GM19238 (cell line): ENCODE data around the gene AP1B1.
A peak's percentile ranks its signal among the peaks of the same experiment; 100 is the strongest.
"Not testable (repeated sequence)": the region's sequence is repeated elsewhere in the genome, so short reads cannot be mapped to it uniquely, and the experiment has no call there.

Experiments used
- DNase-seq: peaks from one replicate; pipeline ENCODE4 v3.0.0; 2011; ENCODE audit warnings: low spot score; ENCODE audit not compliant: insufficient read length

Gene AP1B1

DNA sequence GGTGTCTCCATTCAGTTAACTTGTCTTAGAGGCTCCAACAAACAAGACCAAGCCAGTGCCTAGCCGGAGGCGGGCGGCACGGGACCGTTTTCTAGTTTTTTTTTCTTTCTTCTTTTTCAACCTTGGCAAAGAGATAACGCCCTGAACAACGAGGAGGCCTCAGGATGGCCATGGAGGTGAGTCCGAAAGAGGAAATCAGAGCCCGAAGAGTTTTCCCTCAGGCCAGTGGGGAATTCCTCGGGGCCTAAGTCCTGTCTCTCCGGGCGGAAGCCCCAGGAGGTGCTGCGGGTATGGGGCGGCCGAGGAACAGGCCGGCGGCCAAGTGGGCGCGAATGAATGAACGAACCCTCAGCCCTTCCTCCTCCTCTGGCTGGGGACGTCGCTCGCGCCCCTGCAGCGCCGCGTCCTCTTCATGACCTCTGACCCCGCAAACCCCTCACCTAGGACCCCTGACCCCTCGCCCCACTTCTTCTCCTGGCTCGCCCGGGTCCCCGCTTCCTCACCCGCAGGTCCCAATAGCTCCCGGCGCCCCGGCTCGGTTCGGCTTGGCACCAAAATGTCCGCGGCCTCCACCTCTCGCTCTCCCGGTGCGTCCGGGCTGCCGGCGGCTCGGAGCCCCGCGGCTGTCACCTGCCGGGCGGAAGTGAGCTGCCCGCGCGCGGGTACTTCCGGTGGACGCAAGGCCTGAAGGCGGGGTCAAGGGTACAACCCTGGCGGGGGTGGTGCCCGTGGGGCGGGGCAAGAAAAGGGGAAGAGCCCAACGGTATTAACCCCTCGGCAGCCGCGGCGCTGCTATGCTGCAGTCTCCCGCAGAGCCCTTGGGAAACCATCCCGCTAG is at the start of gene AP1B1:
Gene AP1B1 (minus strand): TSS at position 650 of the 838 bp plus-strand sequence. CDS start 21,327 bp downstream, outside the sequence.
- DNase-seq = peak; percentile 93

DNA sequence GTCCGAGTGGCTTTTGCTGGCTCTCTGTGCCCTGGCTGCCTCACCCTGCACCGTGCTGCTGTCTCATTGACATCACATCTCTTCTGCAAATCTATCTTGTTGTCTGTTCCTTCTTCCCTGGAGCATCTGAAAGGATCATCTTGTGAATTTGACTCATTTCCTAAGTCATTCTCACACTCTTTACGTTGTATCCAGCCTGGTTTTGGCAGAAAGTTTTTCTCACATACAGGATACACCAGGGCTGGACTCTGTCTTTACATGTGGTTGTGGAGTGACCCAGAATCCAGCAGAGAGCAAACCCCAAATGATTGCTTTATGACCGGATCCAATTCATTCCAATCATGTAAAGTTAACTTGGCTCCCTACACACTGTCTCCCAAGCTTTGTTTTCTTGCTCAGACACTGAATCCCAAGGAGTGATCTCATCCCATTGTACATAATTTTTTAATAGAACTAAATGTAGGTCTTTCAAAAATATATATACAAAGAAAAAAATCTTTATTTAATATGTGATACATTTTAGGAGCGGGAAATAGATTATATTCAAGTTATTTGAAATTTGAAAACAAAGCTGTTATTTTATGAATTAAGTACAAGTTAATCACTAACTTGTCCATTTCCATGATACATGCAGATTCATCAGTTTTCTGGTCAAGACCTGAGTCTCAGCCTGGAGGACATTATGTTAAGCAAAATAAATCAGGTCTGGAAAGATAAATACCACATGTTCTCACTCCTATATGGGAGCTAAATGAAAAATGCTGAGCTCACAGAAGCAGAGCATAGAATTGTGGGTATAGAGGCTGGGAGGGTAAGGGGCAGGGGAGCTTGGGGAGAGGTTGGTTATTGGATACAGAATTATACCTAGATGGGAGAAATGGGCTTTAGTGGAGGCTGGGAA is 47.1 kb upstream of the AP1B1 start:
- no peak for DNase-seq

DNA sequence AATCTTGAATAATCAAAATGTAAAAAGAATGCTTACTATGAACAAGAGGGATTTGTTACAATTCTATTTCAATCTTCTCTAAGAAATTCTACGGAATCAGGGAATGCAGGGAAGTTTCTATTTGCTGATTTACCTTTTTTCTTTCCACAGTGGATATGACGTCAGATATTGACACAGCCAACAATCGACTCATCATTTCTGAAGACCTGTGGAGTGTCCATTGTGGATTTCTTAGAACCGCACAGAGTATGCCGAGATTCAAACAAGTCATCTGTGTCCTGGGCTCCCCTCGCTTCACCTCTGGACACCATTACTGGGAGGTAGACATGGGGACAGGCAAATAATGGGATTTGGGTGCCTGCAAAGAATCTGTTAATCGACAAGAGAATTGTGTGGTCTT is 45.9 kb upstream of the AP1B1 start:
- no peak for DNase-seq

DNA sequence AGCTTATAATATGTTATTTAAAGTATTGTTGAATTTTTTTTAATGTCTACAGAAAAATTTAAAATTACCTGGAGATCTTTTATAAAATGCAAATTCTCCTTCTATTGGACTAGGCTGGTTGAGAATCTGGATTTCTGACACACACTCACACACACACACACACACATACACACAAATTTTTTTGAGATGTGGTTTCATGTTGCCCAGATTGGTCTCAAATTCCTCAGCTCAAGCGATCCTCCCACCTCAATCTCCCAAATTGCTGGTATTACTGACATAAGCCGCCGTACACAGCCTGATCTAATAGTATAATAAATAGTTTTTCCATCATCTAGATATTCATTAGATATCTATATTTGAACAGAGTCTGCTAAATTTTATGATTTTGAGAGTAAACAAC is 45.5 kb upstream of the AP1B1 start:
- no peak for DNase-seq

DNA sequence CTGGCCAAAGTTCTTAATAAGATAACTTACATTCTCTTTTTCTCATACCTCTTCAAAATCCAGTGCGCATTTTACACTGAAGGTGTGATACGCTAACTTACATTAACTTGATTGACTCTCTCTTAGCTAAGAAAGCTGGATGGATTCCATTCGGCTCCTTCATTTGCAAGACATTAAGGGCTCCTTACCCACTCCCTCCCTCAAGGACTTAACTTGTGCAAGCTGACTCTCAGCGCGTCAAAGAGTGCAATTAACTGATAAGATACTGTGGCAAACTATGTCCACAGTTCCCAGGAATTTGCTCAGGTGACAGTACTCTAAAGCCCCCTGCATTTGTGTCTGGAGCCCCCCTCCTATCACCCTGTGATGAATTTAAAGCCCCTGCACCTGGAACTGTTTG is 43.6 kb upstream of the AP1B1 start:
- no peak for DNase-seq

DNA sequence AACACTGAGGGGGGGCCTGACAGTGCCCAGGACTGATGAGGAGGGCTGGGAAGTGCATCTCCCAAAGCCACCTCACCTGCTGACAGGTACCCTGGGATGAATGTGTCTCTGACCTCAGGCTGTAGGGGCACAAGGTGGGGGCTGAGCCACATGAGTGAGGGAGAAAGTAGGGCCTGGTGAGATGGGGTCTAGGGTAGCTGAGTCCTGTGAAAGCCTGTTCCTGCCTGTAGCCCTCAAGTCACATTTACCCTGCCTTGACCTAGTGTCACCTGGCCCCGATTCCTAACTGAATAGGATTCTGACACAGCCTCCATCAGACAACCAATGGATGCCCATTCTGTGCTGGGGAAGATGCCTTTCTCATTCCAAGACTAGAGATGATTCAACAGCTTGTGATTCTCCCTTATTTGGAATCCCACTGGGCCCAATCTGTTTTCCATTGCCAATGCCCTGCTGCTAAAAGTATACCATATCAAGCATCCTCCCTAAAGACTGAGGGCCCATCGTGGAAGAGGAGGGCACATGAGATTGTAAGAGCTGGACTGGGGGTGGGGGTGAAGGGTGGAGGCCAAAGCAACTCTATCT is 38.9 kb upstream of the AP1B1 start:
- no peak for DNase-seq

DNA sequence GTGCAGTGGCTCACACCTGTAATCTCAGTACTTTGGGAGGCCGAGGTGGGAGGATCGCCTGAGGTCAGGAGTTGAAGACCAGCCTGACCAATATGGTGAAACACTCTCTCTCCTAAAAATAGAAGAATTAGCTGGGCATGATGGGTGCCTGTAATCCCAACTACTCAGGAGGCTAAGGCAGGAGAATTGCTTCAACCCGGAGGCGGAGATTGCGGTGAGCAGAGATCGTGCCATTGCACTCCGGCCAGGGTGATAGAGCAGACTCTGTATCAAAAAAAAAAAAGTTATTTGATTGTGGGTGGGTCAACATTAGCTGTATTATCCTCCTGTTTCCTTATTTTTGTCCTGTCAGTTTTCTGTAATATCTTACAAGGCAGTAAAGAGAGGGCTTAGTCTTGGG is 38.1 kb upstream of the AP1B1 start:
- no peak for DNase-seq

DNA sequence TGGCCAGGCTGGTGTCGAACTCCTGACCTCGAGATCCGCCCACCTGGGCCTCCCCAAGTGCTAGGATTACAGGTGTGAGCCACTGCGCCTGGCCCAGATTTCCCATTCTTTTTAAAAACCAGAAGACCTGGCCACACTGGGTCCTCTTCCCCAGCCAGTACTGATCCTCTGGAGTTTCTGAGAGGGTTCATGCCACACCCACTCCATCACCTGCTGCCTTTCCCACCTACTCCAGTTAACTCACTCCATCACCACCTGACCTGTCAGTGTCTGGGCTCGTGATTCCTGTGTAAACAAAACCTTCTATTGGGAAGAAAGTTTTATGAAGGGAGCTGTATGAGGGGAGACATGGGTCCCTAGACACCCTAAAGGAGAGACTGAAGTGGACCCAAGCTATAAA is 30.3 kb upstream of the AP1B1 start:
- DNase-seq = not testable (repeated sequence)

DNA sequence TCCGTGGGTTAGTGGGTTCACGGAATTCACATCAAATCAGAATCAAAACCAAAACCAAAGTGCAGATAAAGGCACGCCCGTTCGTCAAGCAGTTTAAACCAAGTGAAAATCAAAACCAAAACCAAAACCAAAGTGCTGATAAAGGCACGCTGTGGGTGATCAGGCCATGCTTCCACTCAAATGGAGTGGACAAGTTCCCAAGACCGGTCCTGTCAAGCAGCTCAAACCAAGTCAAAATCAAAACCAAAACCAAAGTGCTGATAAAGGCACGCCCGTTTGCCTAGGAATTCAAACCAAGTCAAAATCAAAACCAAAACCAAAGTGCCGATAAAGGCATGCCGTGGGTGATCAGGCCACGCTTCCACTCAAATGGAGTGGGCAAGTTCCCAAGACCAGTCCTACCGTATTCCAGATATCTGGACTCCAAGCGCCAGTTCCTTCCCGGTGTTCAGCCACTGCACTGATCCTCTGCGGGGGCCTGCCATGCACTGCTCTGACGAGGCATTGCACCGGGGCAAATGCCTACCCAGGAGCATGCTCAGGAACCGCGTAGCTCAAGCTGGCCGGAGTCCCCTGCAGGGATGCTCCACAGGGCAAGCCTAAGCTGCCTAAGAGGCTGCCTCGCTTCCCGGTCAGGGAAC is 26.7 kb upstream of the AP1B1 start:
- not testable (repeated sequence) for DNase-seq

DNA sequence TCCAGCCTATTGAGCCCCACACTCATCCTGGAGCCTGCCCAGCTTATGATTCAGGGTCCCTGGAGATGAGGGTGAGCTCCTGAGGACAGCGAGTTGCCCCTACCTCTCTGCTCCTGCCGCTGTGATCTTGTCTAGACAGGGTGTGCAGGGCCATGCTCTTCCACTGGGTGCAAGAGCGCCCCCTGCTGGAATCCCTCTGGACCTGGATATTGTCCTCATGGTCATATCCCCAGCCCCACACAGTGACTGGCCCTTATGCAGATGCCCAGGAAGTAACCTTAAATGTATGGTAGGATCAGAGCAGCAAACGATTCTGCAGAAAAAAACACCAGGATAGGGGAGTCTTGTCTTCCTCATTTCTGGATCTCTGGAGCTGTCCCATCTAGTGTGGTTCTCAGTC is 24.4 kb upstream of the AP1B1 start:
- DNase-seq = not testable (repeated sequence)

DNA sequence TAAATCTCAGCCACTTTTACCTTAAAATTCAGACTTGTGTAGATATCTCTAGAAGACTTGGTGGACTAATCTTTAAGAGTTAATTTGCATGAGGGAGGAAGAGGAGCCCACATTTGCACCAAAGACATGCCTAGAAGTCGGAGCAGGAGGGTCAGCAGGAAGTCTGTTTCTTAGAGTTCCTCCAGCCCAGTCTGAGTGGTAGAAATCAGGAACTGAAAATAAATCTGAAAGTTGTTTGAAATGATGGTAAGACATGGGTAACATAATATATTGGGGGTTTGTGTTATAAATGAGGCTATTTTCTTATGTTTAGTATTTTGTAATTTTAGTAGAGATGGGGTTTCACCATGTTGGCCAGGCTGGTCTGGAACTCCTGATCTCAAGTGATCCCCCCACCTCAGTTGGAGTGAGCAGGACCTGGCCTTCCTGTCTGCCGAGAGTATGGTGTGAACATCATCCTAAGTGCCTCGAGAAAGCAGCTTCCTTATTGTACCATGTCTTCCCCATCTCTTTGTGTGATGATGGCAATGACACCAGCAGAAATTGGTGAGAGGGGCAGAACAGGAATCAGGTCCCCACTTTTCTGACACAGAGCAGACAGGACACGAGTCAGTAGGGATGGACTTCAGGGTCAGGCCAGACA is 23.3 kb upstream of the AP1B1 start:
- not testable (repeated sequence) for DNase-seq

DNA sequence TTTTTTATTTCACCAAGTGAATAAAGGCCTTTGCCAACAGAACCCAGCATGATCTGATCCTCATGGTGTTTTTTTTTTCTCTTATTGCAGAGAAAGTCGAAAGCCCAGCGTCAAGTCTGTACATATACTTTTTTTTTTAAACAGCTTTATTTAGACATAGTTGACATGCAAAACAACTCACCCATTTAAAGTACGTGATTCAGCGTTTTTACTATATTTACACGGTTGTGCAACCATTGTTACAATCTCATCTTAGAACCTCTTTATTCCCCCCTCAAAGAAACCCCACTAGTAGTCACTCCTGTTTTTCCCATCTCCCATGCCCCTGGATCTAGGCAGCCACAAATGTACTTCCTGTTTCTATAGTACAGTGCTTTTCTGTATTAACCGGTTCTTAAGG is 20.6 kb upstream of the AP1B1 start:
- no peak for DNase-seq

DNA sequence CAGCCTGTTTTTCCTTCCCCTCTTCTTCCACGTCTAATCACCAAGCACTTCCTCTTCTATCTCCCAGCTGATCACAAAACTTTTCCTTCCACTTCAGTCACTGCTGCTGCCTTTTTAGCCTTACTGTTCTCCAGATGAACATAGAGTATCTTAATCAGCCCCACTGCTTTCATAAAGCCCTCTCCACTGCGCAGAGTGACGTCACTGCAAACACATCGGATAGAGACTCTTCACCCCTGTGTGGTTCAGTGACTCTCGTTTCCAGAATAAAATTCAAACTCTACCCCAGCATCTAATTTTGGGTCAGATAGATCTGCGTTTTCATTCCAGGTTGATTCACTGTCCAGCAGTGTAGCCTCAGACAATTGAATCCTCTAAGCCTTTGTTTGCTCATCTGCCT is 13.2 kb upstream of the AP1B1 start:
- not testable (repeated sequence) for DNase-seq

DNA sequence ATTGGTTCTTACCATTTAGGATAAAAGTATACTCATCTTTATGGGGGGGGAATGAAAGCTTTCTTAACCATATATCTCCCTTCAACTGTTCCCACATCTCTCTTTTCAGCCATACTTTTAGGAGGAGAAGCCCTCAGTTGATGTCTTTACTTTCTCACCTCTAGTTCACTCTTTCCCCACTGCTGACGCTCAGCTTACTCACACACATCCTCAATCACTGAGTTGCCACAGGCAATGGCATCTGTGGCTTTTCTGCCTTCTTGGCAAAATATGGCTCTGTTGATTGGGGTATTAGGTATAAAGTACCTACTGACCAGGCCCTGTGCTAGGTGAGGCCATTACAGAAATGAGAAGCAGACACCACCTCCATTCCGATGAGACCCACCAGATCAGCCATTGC is 12.2 kb upstream of the AP1B1 start:
- DNase-seq = no peak

DNA sequence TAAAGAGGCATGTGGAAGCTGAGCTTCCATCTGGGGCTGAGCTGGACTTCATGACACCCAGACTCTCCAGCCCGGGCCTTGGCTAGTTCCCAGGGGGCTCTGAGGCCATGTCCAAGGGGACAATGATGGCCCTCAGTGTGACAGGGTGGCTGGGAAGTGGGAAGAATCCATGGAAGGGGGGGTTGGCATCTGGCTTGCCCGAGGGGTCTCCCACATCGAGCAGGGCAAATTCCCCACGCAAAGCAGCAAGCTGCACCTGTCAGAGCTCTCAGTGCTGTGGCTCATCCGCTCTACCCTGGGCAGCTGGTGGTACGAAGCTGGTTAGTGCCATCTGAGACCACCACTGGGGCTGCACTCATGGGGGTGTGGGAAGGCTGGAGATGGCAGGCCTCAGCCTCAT is 9.4 kb upstream of the AP1B1 start:
- DNase-seq = no peak

DNA sequence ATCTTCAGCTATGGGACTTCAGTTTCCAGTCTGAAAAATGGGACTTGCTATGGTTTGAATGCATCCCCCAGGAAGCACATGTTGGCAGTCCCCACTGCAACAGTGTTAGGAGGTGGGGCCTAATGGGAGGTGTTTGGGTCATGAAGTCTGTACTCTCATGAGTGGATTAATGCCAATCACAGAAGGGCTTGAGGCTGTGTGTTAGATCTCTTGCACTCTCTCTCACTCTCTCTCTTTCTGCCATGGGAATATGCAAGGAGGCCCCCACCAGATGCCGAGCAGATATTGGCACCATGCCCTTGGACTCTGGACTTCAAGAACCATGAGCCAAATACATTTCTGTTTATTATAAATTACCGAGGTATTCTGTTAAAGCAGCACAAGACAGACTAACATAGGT is 7.8 kb upstream of the AP1B1 start:
- DNase-seq = no peak

DNA sequence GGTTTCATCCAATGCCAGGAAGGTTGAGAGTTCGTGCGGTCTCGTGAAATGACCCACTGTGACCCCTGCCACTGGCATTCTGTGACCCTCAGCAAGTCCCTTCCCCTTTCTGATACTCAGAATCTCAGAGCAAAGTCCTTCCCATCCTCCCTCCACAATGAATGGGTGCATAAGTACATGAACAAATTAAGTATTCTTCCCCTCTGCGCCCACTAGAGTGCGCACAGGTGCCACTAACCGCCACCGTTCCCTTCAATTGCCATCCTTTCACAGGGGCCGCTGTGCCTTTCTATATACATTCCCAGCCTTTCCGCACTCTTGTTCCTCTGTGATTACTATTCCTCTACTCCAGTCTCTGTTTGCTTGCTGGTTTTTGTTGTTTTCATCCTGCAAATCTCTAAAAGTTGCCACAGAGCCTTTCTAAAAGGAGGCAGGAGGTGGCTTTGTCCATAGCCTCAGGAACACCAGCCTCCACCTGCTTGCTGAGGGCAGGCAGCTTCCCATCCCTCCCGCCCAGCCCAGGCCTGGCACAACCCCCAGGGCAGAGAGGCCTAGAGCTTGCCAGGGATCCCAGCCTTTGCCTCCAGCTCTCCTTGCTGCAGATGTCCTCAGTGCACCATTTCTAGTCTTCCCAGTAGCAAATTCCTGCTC is 6.7 kb upstream of the AP1B1 start:
- DNase-seq = peak; percentile 37

DNA sequence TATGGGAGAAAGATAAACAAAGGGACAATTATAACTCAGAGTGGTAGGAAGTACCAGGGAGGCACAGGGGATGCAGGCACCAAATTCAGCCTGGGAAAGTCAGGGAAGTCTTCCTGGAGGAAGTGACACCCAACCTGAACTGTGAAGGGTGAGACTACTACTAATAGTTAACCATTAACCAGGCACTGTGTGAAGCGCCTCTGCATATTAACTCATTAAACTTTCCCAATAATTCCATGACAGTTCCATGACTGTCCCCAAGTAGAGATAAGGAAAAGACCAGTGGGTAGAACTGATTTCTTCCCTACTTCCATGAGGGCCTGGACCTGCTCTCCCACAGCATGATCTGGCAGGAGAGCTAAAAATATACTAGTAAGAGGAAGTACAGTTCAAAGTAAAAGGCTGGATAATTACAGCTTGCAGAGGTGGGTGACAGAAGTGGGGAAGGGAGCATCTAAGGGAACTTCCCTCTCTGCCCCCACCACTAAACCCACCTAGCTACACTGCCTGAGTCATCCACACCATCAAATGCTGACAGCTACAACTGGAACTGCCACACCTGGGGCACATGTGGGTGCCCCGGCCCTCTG is 4.7 kb upstream of the AP1B1 start:
- DNase-seq = no peak

DNA sequence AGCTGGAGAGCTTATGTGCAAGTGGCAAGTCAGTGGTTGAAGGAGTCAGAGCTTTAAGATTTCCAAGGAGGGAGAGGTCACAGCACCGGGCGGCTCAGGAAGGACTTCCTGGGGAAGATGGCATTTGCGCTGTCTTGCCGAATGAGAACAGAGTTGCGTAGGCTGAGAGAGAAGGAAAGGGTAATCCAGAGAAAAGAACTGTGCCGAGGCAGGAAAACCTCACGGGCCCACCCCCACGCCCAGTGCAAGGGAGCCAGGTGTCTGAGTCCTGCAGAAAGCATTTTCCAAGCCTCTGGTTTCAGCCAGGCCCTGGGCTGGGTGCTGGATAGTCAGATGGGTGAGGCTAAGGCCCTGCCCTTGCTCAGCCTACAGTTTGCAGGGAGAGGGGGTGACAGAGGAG is 3.2 kb upstream of the AP1B1 start:
- DNase-seq = no peak

DNA sequence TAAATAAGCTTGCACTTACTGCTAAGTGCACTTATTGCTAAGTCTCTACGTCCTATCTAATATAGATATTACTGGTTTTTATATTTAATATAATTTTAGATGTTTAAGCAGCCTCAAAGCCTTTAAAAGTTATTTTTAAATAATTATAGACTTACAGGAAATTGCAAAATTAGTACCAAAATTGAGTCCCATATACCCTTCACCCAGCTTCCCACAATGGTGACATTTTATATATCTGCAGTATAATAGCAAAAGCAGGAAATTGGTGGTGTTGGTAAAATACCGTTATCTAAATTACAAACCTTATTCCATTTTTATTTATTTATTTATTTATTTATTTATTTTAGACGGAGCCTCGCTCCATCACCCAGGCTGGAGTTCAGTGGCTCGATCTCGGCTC is 1.9 kb upstream of the AP1B1 start:
- DNase-seq = no peak
